Neuronal stem cell (in vitro differentiated cells): ENCODE measurements around the gene ZBTB20.
A peak's percentile ranks its signal among the peaks of the same experiment; 100 is the strongest.

Experiments used
- DNase-seq: peaks from one replicate; pipeline ENCODE4 v3.0.0-alpha.2; 2013; ENCODE audit warnings: low spot score
- H2AFZ ChIP-seq: one replicate; pipeline ENCODE4 v1.6.1; 2013; ENCODE audit warnings: mild to moderate bottlenecking, low read length, inconsistent platforms
- H2AK5ac ChIP-seq: 2 replicates; pipeline ENCODE4 v1.6.1; 2013; ENCODE audit warnings: low read depth, mild to moderate bottlenecking, inconsistent platforms, low read length, moderate library complexity, mixed read lengths
- H2BK120ac ChIP-seq: 2 replicates; pipeline ENCODE4 v1.6.1; 2013; ENCODE audit warnings: low read depth, mild to moderate bottlenecking, inconsistent platforms, low read length, moderate library complexity, mixed read lengths
- H2BK12ac ChIP-seq: one replicate; pipeline ENCODE4 v1.6.1; 2013; ENCODE audit warnings: low read length, inconsistent platforms
- H2BK15ac ChIP-seq: 2 replicates; pipeline ENCODE4 v1.6.1; 2013; ENCODE audit warnings: mild to moderate bottlenecking, low read length, inconsistent platforms, mixed read lengths
- H2BK5ac ChIP-seq: one replicate; pipeline ENCODE4 v1.6.1; 2013; ENCODE audit warnings: inconsistent platforms, mild to moderate bottlenecking, low read length, moderate library complexity
- H3K14ac ChIP-seq: one replicate; pipeline ENCODE4 v1.6.1; 2013; ENCODE audit warnings: low read length, inconsistent platforms
- H3K18ac ChIP-seq: 2 replicates; pipeline ENCODE4 v1.6.1; 2013; ENCODE audit warnings: low read length, inconsistent platforms
- H3K23ac ChIP-seq: 2 replicates; pipeline ENCODE4 v1.6.1; 2013; ENCODE audit warnings: low read depth, mild to moderate bottlenecking, mixed read lengths, low read length, inconsistent platforms; ENCODE audit not compliant: poor library complexity
- H3K27ac ChIP-seq: replicated peaks from 3 replicates; pipeline ENCODE4 v1.5.1; 2013; ENCODE audit warnings: low read length, inconsistent platforms
- H3K27me3 ChIP-seq, 3 experiments: 2 replicates each; pipeline ENCODE4 v1.6.1; 2013; ENCODE audit warnings: low read length in 3 of 3, mild to moderate bottlenecking in 2 of 3, inconsistent platforms in 1 of 3, low read depth in 1 of 3, mixed read lengths in 1 of 3, moderate library complexity in 1 of 3; ENCODE audit not compliant: control insufficient read depth in 3 of 3, insufficient read depth in 3 of 3
- H3K36me3 ChIP-seq, 2 donors: replicated peaks in 1 of 2; 2 replicates each; pipeline ENCODE4 v1.6.1; 2013; ENCODE audit warnings: low read length in 2 of 2; ENCODE audit not compliant: control insufficient read depth in 2 of 2, insufficient read depth in 2 of 2
- H3K4ac ChIP-seq: 2 replicates; pipeline ENCODE4 v1.6.1; 2013; ENCODE audit warnings: inconsistent platforms, mild to moderate bottlenecking, low read length, moderate library complexity
- H3K4me1 ChIP-seq, 2 donors: 1 replicate in 1 of 2; 2 replicates in 1 of 2; pipeline ENCODE4 v1.6.1; 2013; ENCODE audit warnings: low read length in 2 of 2, low read depth in 1 of 2; ENCODE audit not compliant: control insufficient read depth in 2 of 2, insufficient read depth in 1 of 2
- H3K4me2 ChIP-seq: one replicate; pipeline ENCODE4 v1.6.1; 2013; ENCODE audit warnings: mild to moderate bottlenecking, low read length, inconsistent platforms; ENCODE audit not compliant: insufficient read depth, poor library complexity, severe bottlenecking
- H3K4me3 ChIP-seq, 2 donors: 2 replicates each; pipeline ENCODE4 v1.5.1; 2013; ENCODE audit warnings: low read length in 2 of 2, mild to moderate bottlenecking in 2 of 2, inconsistent platforms in 1 of 2, moderate library complexity in 1 of 2
- H3K79me1 ChIP-seq: one replicate; pipeline ENCODE4 v1.6.1; 2013; ENCODE audit warnings: low read depth, mild to moderate bottlenecking, inconsistent platforms, low read length, moderate library complexity
- H3K9ac ChIP-seq: one replicate; pipeline ENCODE4 v1.6.1; 2013; ENCODE audit warnings: mild to moderate bottlenecking, low read depth, low read length, inconsistent platforms; ENCODE audit not compliant: poor library complexity
- H3K9me3 ChIP-seq, 2 donors: replicated peaks in 1 of 2; 2 replicates each; pipeline versions ENCODE3 to v1.6.1; 2013; ENCODE audit warnings: low read length in 2 of 2, mild to moderate bottlenecking in 2 of 2, inconsistent platforms in 1 of 2, low read depth in 1 of 2, mixed read lengths in 1 of 2, moderate library complexity in 1 of 2; ENCODE audit not compliant: control insufficient read depth in 2 of 2, insufficient read depth in 1 of 2
- H4K8ac ChIP-seq: one replicate; pipeline ENCODE4 v1.6.1; 2013; ENCODE audit warnings: low read depth, mild to moderate bottlenecking, inconsistent platforms, low read length, moderate library complexity
- H4K91ac ChIP-seq: one replicate; pipeline ENCODE4 v1.6.1; 2013; ENCODE audit warnings: low read length, low read depth, mild to moderate bottlenecking, inconsistent platforms; ENCODE audit not compliant: poor library complexity
- WGBS, 2 donors: extraction: QIAGEN DNeasy Blood & Tissue Kit; methylation state at CpG; one replicate each; pipeline ENCODE4 v1.1.7; 2013; ENCODE audit warnings: missing lambda C conversion rate in 2 of 2, mixed read lengths in 1 of 2; ENCODE audit not compliant: insufficient read length in 2 of 2, insufficient replicate concordance in 1 of 2; ENCODE audit errors: extremely low coverage in 2 of 2; 5-methylcytosine and 5-hydroxymethylcytosine counted together

Gene ZBTB20

GRCh38 chr3:114437897-114438296, 709.2 kb downstream of the ZBTB20 start:
- H3K4me1 ChIP-seq, result peaks cover 3 to 5% of the 10 kb centered on the region in 2 donors
- no peak overlapping the region for H2BK15ac ChIP-seq
- H3K9ac ChIP-seq, result no peak overlapping the region
- WGBS, 2 donors, result no CpG with 5 or more reads among the region's 2 CpGs
- no peak overlapping the region for H2BK12ac ChIP-seq
- no peak overlapping the region for H3K27ac ChIP-seq
- H3K4me2 ChIP-seq, result no peak overlapping the region
- H2BK120ac ChIP-seq, result no peak overlapping the region
- H3K36me3 ChIP-seq, result no peaks in the 10 kb centered on the region
- H4K8ac ChIP-seq, result no peak overlapping the region
- H3K79me1 ChIP-seq, result no peaks in the 10 kb centered on the region
- H4K91ac ChIP-seq, result no peak overlapping the region
- no peak overlapping the region for H2BK5ac ChIP-seq
- no peak overlapping the region for H2AFZ ChIP-seq
- no peaks in the 10 kb centered on the region for H3K27me3 ChIP-seq
- H3K14ac ChIP-seq, result no peak overlapping the region
- H2AK5ac ChIP-seq, result no peak overlapping the region
- no peak overlapping the region for H3K4ac ChIP-seq
- H3K4me3 ChIP-seq, result no peak overlapping the region
- DNase-seq, result no peak
- H3K18ac ChIP-seq, result no peak overlapping the region
- no peaks in the 10 kb centered on the region for H3K9me3 ChIP-seq
- no peak overlapping the region for H3K23ac ChIP-seq

GRCh38 chr3:114436182-114436581, 710.9 kb downstream of the ZBTB20 start:
- peaks cover 0 to 3% of the 10 kb centered on the region in 2 donors for H3K4me1 ChIP-seq
- no peak overlapping the region for H2BK120ac ChIP-seq
- H3K27me3 ChIP-seq, result no peaks in the 10 kb centered on the region
- DNase-seq, result no peak
- H2BK5ac ChIP-seq, result no peak overlapping the region
- no peak overlapping the region for H4K8ac ChIP-seq
- H2BK15ac ChIP-seq, result no peak overlapping the region
- no peak overlapping the region for H3K4me2 ChIP-seq
- no peak overlapping the region for H2BK12ac ChIP-seq
- H3K27ac ChIP-seq, result no peak overlapping the region
- H3K79me1 ChIP-seq, result no peaks in the 10 kb centered on the region
- no peaks in the 10 kb centered on the region for H3K9me3 ChIP-seq
- no peak overlapping the region for H3K23ac ChIP-seq
- no peak overlapping the region for H2AK5ac ChIP-seq
- no peak overlapping the region for H4K91ac ChIP-seq
- no peak overlapping the region for H3K14ac ChIP-seq
- no CpG with 5 or more reads among the region's 2 CpGs for WGBS, 2 donors
- no peak overlapping the region for H3K18ac ChIP-seq
- no peak overlapping the region for H3K4me3 ChIP-seq
- no peak overlapping the region for H2AFZ ChIP-seq
- H3K4ac ChIP-seq, result no peak overlapping the region
- H3K36me3 ChIP-seq, result no peaks in the 10 kb centered on the region
- H3K9ac ChIP-seq, result no peak overlapping the region

GRCh38 chr3:114435386-114436115, 711.5 kb downstream of the ZBTB20 start:
- no peak overlapping the region for H3K4me3 ChIP-seq
- no CpG with 5 or more reads among the region's 5 CpGs for WGBS, 2 donors

GRCh38 chr3:114432310-114432709, 714.8 kb downstream of the ZBTB20 start:
- Histone ChIP-seq H3K9ac (no peak overlapping the region), H2BK5ac (no peak overlapping the region), H3K18ac (no peak overlapping the region), H2AFZ (no peak overlapping the region), H4K8ac (no peak overlapping the region), H2BK12ac (no peak overlapping the region), H3K79me1 (no peaks in the 10 kb centered on the region), H3K4me1 (peaks cover 0 to 1% of the 10 kb centered on the region in 2 donors), H3K4me2 (no peak overlapping the region), H2BK15ac (no peak overlapping the region), H3K4ac (no peak overlapping the region), H3K23ac (no peak overlapping the region), H3K36me3 (no peaks in the 10 kb centered on the region), H3K9me3 (no peaks in the 10 kb centered on the region), H2BK120ac (no peak overlapping the region), H3K14ac (no peak overlapping the region), H4K91ac (no peak overlapping the region), H3K27me3 (no peaks in the 10 kb centered on the region), H2AK5ac (no peak overlapping the region), H3K27ac (no peak overlapping the region), H3K4me3 (peak overlapping the region in 1 of 2 donors; percentile 37)
- WGBS, 2 donors, result no CpG with 5 or more reads among the region's 2 CpGs
- DNase-seq, result no peak

More at GRCh38 chr3:114435386-114436115, 711.5 kb downstream of the ZBTB20 start:
- no peaks in the 10 kb centered on the region for H3K9me3 ChIP-seq
- H4K91ac ChIP-seq, result no peak overlapping the region
- no peak overlapping the region for H2AK5ac ChIP-seq
- no peak overlapping the region for H2BK12ac ChIP-seq
- H3K4me2 ChIP-seq, result no peak overlapping the region
- no peak overlapping the region for H3K14ac ChIP-seq
- no peak overlapping the region for H2BK15ac ChIP-seq
- no peak overlapping the region for H2BK120ac ChIP-seq
- no peak overlapping the region for H3K27ac ChIP-seq
- no peak overlapping the region for H4K8ac ChIP-seq
- H3K36me3 ChIP-seq, result no peaks in the 10 kb centered on the region
- H3K9ac ChIP-seq, result no peak overlapping the region
- H3K27me3 ChIP-seq, result no peaks in the 10 kb centered on the region
- H3K18ac ChIP-seq, result no peak overlapping the region
- H3K23ac ChIP-seq, result no peak overlapping the region
- H2AFZ ChIP-seq, result no peak overlapping the region
- H3K79me1 ChIP-seq, result no peaks in the 10 kb centered on the region
- DNase-seq, result no peak
- no peak overlapping the region for H2BK5ac ChIP-seq
- H3K4ac ChIP-seq, result no peak overlapping the region
- peaks cover 0 to 3% of the 10 kb centered on the region in 2 donors for H3K4me1 ChIP-seq
